Measurements from ENCODE around the gene GAPDHS. TPM values are rescaled to one million over a fixed set of nuclear protein-coding genes. Genes with fewer than 3 reads are reported as not detected.

The GAPDHS gene
- total RNA-seq, 1 experiment from 2014 or later = not detected

GRCh38 chr19:35498984-35499527 lies 34.2 kb upstream of the GAPDHS start:
- no peak for ATAC-seq
- DNase-seq = no peak
- intact Hi-C loops (cut with micrococcal nuclease) = no loop called here
- Histone ChIP-seq H3K9me3 (ENCODE audit: low read length) (no peaks in the 10 kb centered on the region), H2AFZ (ENCODE audit: low read length) (no peak overlapping the region), H3K79me2 (ENCODE audit: low read length) (no peaks in the 10 kb centered on the region), H3K4me1 (ENCODE audit: insufficient read depth, low read length) (no peaks in the 10 kb centered on the region), H3K9me2 (replicated peaks; ENCODE audit: low read length) (no peaks in the 10 kb centered on the region), H4K20me1 (ENCODE audit: low read length) (no peaks in the 10 kb centered on the region), H3K36me3 (ENCODE audit: low read depth, low read length) (no peaks in the 10 kb centered on the region), H3K4me3 (ENCODE audit: low read length) (no peak overlapping the region), H3K27me3 (ENCODE audit: low read length) (no peaks in the 10 kb centered on the region), H3K27ac (ENCODE audit: low read length) (no peak overlapping the region), H3F3A (ENCODE audit: low read length, unreplicated experiment) (no peaks in the 10 kb centered on the region), H3K4me2 (ENCODE audit: low read length) (no peak overlapping the region), H3K9ac (ENCODE audit: low read length) (no peak overlapping the region)
- no peak for TF ChIP-seq EZH2 (IDR thresholded peaks at IDR 0.05; ENCODE audit: low read length, unreplicated experiment)
- CTCF ChIA-PET = no interaction called here
- POLR2A ChIA-PET (ENCODE audit: unreplicated experiment) = no interaction called here
- no TSS peak for BruUV-seq (replicated peaks)

- ATAC-seq = no peak
- H3K36me3 ChIP-seq (ENCODE audit: low read depth, low read length) = no peaks in the 10 kb centered on the region
- BruUV-seq (replicated peaks) = no TSS peak
- no peak overlapping the region for H3K4me2 ChIP-seq (ENCODE audit: low read length)
- ChIA-PET CTCF (no interaction called here), POLR2A (ENCODE audit: unreplicated experiment) (no interaction called here)
- no peaks in the 10 kb centered on the region for H3K9me3 ChIP-seq (ENCODE audit: low read length)
- no peaks in the 10 kb centered on the region for H3K27me3 ChIP-seq (ENCODE audit: low read length)
- TF ChIP-seq CTCF (conservative IDR thresholded peaks at IDR 0.05; ENCODE audit: low read depth, low read length) = no peak
- TF ChIP-seq EZH2 (IDR thresholded peaks at IDR 0.05; ENCODE audit: low read length, unreplicated experiment) = no peak
- TF ChIP-seq EZH2phosphoT487 (IDR thresholded peaks at IDR 0.05; ENCODE audit: borderline replicate concordance, low read length) = no peak
- H3K9ac ChIP-seq (ENCODE audit: low read length) = no peak overlapping the region
- no peaks in the 10 kb centered on the region for H3K4me1 ChIP-seq (ENCODE audit: insufficient read depth, low read length)
- no peaks in the 10 kb centered on the region for H3F3A ChIP-seq (ENCODE audit: low read length, unreplicated experiment)
- no peak for DNase-seq
- no peak overlapping the region for H3K4me3 ChIP-seq (ENCODE audit: low read length)
- intact Hi-C loops (cut with micrococcal nuclease) = no loop called here
- H3K27ac ChIP-seq (ENCODE audit: low read length) = no peak overlapping the region
- no peaks in the 10 kb centered on the region for H4K20me1 ChIP-seq (ENCODE audit: low read length)
- H2AFZ ChIP-seq (ENCODE audit: low read length) = no peak overlapping the region
- H3K9me2 ChIP-seq (replicated peaks; ENCODE audit: low read length) = no peaks in the 10 kb centered on the region
- no peaks in the 10 kb centered on the region for H3K79me2 ChIP-seq (ENCODE audit: low read length)
Measured at GRCh38 chr19:35500611-35501010, 32.6 kb upstream of the GAPDHS start.

GRCh38 chr19:35501684-35502083 lies 31.6 kb upstream of the GAPDHS start:
- no peaks in the 10 kb centered on the region for H3F3A ChIP-seq (ENCODE audit: low read length, unreplicated experiment)
- H3K9me3 ChIP-seq (ENCODE audit: low read length) = no peaks in the 10 kb centered on the region
- H3K79me2 ChIP-seq (ENCODE audit: low read length) = no peaks in the 10 kb centered on the region
- H2AFZ ChIP-seq (ENCODE audit: low read length) = no peak overlapping the region
- no peaks in the 10 kb centered on the region for H3K4me1 ChIP-seq (ENCODE audit: insufficient read depth, low read length)
- no TSS peak for BruUV-seq (replicated peaks)
- H3K27ac ChIP-seq (ENCODE audit: low read length) = no peak overlapping the region
- H3K4me3 ChIP-seq (ENCODE audit: low read length) = no peak overlapping the region
- H3K4me2 ChIP-seq (ENCODE audit: low read length) = no peak overlapping the region
- no peaks in the 10 kb centered on the region for H3K9me2 ChIP-seq (replicated peaks; ENCODE audit: low read length)
- intact Hi-C loops (cut with micrococcal nuclease) = no loop called here
- no peak overlapping the region for H3K9ac ChIP-seq (ENCODE audit: low read length)
- ATAC-seq (no peak), DNase-seq (no peak)
- no peaks in the 10 kb centered on the region for H4K20me1 ChIP-seq (ENCODE audit: low read length)
- ChIA-PET CTCF (no interaction called here), POLR2A (ENCODE audit: unreplicated experiment) (no interaction called here)
- no peaks in the 10 kb centered on the region for H3K36me3 ChIP-seq (ENCODE audit: low read depth, low read length)
- TF ChIP-seq CTCF (conservative IDR thresholded peaks at IDR 0.05; ENCODE audit: low read depth, low read length) = no peak
- no peak for TF ChIP-seq EZH2 (IDR thresholded peaks at IDR 0.05; ENCODE audit: low read length, unreplicated experiment)
- no peak for TF ChIP-seq EZH2phosphoT487 (IDR thresholded peaks at IDR 0.05; ENCODE audit: borderline replicate concordance, low read length)
- no peaks in the 10 kb centered on the region for H3K27me3 ChIP-seq (ENCODE audit: low read length)

Data from PC-3 (cell line).